Fibroblast of lung (primary cell): Measurements from ENCODE around the gene HOXC10.

Experiments used
- CTCF ChIP-seq, 2 donors: IDR thresholded peaks in 1 of 2; conservative IDR thresholded peaks in 1 of 2; 1 replicate in 1 of 2; 2 replicates in 1 of 2; pipeline ENCODE4 v1.5.1; 2011 to 2012; ENCODE audit warnings: low read length in 2 of 2, control low read depth in 1 of 2, inconsistent platforms in 1 of 2, low read depth in 1 of 2, mild to moderate bottlenecking in 1 of 2
- EZH2 ChIP-seq: IDR thresholded peaks from 2 replicates; pipeline ENCODE4 v1.5.1; 2012; ENCODE audit warnings: low read length, control low read depth, mild to moderate bottlenecking; ENCODE audit errors: missing control alignments

DNA sequence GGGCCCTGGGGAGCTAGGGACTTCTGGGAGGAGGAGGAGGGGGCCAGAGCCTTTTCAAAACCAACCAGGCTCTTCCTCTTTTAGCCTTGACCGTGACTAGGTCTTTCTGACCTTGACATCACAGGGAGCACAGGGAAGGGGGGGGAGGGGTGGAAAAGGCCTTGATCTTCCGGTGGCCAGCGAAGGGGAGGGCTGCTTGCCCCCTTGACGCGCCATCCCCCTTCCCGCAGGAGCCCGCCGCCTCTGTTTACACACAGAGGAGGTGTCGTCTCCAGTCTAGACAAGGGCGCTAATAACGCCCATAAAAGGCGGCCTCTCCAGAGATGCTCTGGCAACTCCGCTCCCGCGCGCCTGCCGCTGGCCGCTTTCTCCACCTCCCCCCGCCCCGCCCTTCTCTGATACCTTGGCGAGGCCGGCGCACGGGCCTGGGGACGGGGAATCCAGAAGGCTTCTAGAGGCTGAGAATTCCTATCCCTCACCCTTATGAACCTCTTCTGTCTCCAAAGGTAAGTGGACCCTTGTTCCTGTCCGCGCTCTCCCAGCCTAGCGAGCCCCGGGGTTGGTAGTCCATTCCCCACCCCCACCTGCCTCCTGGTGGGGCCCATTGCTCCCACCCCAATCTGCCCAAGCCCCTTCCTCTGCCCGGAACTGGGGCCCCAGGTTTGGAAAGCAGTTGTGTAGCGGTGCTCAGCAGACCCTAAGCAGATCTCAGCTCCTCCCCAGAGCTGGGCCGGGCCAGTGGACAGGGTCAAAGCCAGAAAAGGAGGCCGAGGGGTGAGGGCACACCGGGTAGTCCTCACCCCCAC lies 35.1 kb upstream of the HOXC10 start:
- TF ChIP-seq CTCF (conservative IDR thresholded peaks at IDR 0.05 in 1 of 2, IDR thresholded peaks at IDR 0.05 in 1 of 2; ENCODE audit: low read depth in 1 of 2, low read length in 2 of 2) (no peak), EZH2 (no peak)
